Neural cell (in vitro differentiated cells): ENCODE results near the gene FADD.

Source experiments
- TAF1 ChIP-seq: IDR thresholded peaks from 2 replicates; pipeline ENCODE4 v1.6.1; 2012; ENCODE audit warnings: low read depth
- TF ChIP-seq, protein P1 (sequence below): IDR thresholded peaks from 2 replicates; pipeline ENCODE4 v1.6.1; 2012; ENCODE audit warnings: borderline replicate concordance
- TF ChIP-seq, protein P2 (sequence below): fragments of 450-650 bp; IDR thresholded peaks from 2 replicates; pipeline ENCODE4 v1.5.1; 2014; ENCODE audit warnings: antibody characterized with exemption, mild to moderate bottlenecking, moderate library complexity; ENCODE audit not compliant: poor library complexity, severe bottlenecking

DNA sequence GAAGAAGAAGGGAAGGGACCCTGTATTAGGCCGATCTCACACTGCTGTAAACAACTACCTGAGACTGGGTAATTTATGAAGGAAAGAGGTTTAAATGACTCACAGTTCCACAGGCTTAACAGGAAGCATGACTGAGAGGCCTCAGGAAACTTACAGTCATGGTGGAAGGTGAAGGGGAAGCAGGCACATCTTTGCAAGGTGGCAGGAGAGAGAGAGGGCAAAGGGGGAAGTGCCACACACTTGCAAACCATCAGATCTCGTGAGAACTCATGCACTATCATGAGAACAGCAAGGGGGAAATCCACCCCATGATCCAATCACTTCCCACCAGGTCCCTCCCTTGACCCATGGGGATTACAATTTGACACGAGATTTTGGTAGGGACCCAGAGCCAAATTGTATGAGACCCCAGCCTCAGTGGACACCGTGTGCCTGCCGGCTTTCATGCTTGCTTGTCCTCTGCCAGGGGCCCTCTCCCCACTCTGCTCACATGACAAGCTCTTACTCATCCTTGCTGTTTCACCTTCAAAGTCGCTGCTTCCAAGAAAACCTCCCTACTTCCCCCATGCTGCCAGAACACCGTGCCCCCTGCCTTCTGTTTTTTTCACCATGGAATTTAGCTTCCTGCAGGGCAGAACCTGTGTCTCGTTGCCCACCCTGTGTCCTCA is 44.1 kb downstream of the FADD start:
- TF ChIP-seq, protein P1, sequence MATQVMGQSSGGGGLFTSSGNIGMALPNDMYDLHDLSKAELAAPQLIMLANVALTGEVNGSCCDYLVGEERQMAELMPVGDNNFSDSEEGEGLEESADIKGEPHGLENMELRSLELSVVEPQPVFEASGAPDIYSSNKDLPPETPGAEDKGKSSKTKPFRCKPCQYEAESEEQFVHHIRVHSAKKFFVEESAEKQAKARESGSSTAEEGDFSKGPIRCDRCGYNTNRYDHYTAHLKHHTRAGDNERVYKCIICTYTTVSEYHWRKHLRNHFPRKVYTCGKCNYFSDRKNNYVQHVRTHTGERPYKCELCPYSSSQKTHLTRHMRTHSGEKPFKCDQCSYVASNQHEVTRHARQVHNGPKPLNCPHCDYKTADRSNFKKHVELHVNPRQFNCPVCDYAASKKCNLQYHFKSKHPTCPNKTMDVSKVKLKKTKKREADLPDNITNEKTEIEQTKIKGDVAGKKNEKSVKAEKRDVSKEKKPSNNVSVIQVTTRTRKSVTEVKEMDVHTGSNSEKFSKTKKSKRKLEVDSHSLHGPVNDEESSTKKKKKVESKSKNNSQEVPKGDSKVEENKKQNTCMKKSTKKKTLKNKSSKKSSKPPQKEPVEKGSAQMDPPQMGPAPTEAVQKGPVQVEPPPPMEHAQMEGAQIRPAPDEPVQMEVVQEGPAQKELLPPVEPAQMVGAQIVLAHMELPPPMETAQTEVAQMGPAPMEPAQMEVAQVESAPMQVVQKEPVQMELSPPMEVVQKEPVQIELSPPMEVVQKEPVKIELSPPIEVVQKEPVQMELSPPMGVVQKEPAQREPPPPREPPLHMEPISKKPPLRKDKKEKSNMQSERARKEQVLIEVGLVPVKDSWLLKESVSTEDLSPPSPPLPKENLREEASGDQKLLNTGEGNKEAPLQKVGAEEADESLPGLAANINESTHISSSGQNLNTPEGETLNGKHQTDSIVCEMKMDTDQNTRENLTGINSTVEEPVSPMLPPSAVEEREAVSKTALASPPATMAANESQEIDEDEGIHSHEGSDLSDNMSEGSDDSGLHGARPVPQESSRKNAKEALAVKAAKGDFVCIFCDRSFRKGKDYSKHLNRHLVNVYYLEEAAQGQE = no peak
- no peak for TF ChIP-seq TAF1
- TF ChIP-seq, protein P2, sequence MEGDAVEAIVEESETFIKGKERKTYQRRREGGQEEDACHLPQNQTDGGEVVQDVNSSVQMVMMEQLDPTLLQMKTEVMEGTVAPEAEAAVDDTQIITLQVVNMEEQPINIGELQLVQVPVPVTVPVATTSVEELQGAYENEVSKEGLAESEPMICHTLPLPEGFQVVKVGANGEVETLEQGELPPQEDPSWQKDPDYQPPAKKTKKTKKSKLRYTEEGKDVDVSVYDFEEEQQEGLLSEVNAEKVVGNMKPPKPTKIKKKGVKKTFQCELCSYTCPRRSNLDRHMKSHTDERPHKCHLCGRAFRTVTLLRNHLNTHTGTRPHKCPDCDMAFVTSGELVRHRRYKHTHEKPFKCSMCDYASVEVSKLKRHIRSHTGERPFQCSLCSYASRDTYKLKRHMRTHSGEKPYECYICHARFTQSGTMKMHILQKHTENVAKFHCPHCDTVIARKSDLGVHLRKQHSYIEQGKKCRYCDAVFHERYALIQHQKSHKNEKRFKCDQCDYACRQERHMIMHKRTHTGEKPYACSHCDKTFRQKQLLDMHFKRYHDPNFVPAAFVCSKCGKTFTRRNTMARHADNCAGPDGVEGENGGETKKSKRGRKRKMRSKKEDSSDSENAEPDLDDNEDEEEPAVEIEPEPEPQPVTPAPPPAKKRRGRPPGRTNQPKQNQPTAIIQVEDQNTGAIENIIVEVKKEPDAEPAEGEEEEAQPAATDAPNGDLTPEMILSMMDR = no peak
